CD4-positive, CD25-positive, alpha-beta regulatory T cell (primary cell): ENCODE results near the gene EIF4G2. TPM values are rescaled to one million over a fixed set of nuclear protein-coding genes. Genes with fewer than 3 reads are reported as not detected.

ENCODE experiments used
- ATAC-seq, 2 donors: fragments of 150-1000 bp; cut with Tn5 transposase; one replicate each; pipeline ENCODE4 v1.10.0; 2021; ENCODE audit warnings: low read depth in 2 of 2, moderate number of reproducible peaks in 2 of 2, moderate library complexity in 1 of 2
- DNase-seq, 3 donors: peaks; one replicate each; pipeline versions ENCODE4 v3.0.0 to v3.0.0-alpha.2; 2012 to 2022; ENCODE audit warnings: mixed read lengths in 1 of 3
- H3K27ac ChIP-seq: one replicate; pipeline ENCODE4 v1.7.0; 2013; ENCODE audit warnings: mild to moderate bottlenecking, low read length; ENCODE audit not compliant: insufficient read depth, poor library complexity, severe bottlenecking
- H3K27me3 ChIP-seq: one replicate; pipeline ENCODE4 v1.7.0; 2013; ENCODE audit warnings: low read length; ENCODE audit not compliant: control insufficient read depth, insufficient read depth
- H3K36me3 ChIP-seq: one replicate; pipeline ENCODE4 v1.7.0; 2013; ENCODE audit warnings: mild to moderate bottlenecking, low read length, moderate library complexity; ENCODE audit not compliant: control insufficient read depth, insufficient read depth
- H3K4me1 ChIP-seq: 2 replicates; pipeline ENCODE4 v1.7.0; 2013; ENCODE audit warnings: mild to moderate bottlenecking, low read length; ENCODE audit not compliant: insufficient read depth, control insufficient read depth, poor library complexity, severe bottlenecking
- H3K4me3 ChIP-seq: one replicate; pipeline ENCODE4 v1.7.0; 2013; ENCODE audit warnings: low read depth, mild to moderate bottlenecking, low read length, moderate library complexity
- H3K9me3 ChIP-seq, 2 experiments: 1 replicate in 1 of 2; 2 replicates in 1 of 2; pipeline ENCODE4 v1.7.0; 2013; ENCODE audit warnings: low read length in 2 of 2, mild to moderate bottlenecking in 1 of 2, moderate library complexity in 1 of 2; ENCODE audit not compliant: control insufficient read depth in 2 of 2
- H3K27ac Mint-ChIP-seq, 3 donors: one replicate each; pipeline ENCODE4 v1.8.0; 2020 to 2022; ENCODE audit warnings: mild to moderate bottlenecking in 3 of 3, mixed read lengths in 3 of 3, moderate library complexity in 2 of 3
- H3K27me3 Mint-ChIP-seq: one replicate; pipeline ENCODE4 v1.8.0; 2022; ENCODE audit warnings: mild to moderate bottlenecking, mixed read lengths
- H3K36me3 Mint-ChIP-seq: one replicate; pipeline ENCODE4 v1.8.0; 2020; ENCODE audit warnings: mixed read lengths
- H3K4me1 Mint-ChIP-seq, 4 donors: one replicate each; pipeline ENCODE4 v1.8.0; 2020 to 2022; ENCODE audit warnings: mixed read lengths in 4 of 4, mild to moderate bottlenecking in 1 of 4
- H3K4me3 Mint-ChIP-seq, 4 donors: one replicate each; pipeline ENCODE4 v1.8.0; 2020 to 2022; ENCODE audit warnings: mild to moderate bottlenecking in 4 of 4, mixed read lengths in 4 of 4, moderate library complexity in 3 of 4
- H3K9me3 Mint-ChIP-seq, 7 donors: one replicate each; pipeline ENCODE4 v1.8.0; 2020 to 2022; ENCODE audit warnings: mixed read lengths in 7 of 7, mild to moderate bottlenecking in 3 of 7, moderate library complexity in 2 of 7
- polyA plus RNA-seq, 4 donors: library from polyadenylated mRNA; unstranded; fragments of 300-500 nt; fragmentation: Illumina TruSeq; gene quantifications; one replicate each; pipeline ENCODE4 v1.2.3, GENCODE V29; 2021
- total RNA-seq: library from RNA; stranded (reverse); gene quantifications from one replicate; pipeline ENCODE4 v1.2.3, GENCODE V29; 2022

The EIF4G2 gene
- total and polyA plus RNA-seq, 5 donors from 2014 or later: 367 to 839 (median 418) TPM

GRCh38 chr11:10807493-10808234, 1.1 kb downstream of the EIF4G2 start:
- Mint-ChIP-seq H3K27ac (peak overlapping the region; percentile 98 to 99 (median 99)), H3K9me3 (no peaks in the 10 kb centered on the region), H3K4me1 (peaks cover 30 to 61% (median 47%) of the 10 kb centered on the region in 4 donors), H3K36me3 (peaks cover 36% of the 10 kb centered on the region), H3K27me3 (peaks cover 7% of the 10 kb centered on the region), H3K4me3 (peak overlapping the region; percentile 97 to 99 (median 98))
- H3K27me3 ChIP-seq: no peaks in the 10 kb centered on the region
- peaks cover 37% of the 10 kb centered on the region for H3K36me3 ChIP-seq
- peaks cover 54% of the 10 kb centered on the region for H3K4me1 ChIP-seq
- peak overlapping the region; percentile 95 for H3K27ac ChIP-seq
- peak; percentile 40 to 57 (median 41) for DNase-seq
- no peak for ATAC-seq
- peak overlapping the region; percentile 98 for H3K4me3 ChIP-seq
- no peaks in the 10 kb centered on the region for H3K9me3 ChIP-seq

- Mint-ChIP-seq H3K4me1 (peaks cover 36 to 73% (median 58%) of the 10 kb centered on the region in 4 donors), H3K27me3 (peaks cover 7% of the 10 kb centered on the region), H3K36me3 (peaks cover 47% of the 10 kb centered on the region), H3K4me3 (peak overlapping the region; percentile 97 to 99 (median 98)), H3K27ac (peak overlapping the region; percentile 98 to 99 (median 99)), H3K9me3 (no peaks in the 10 kb centered on the region)
- H3K4me3 ChIP-seq: peak overlapping the region; percentile 98
- no peak for ATAC-seq
- DNase-seq: no peak
- H3K27ac ChIP-seq: peak overlapping the region; percentile 95
- H3K36me3 ChIP-seq: peaks cover 52% of the 10 kb centered on the region
- peaks cover 69% of the 10 kb centered on the region for H3K4me1 ChIP-seq
- H3K9me3 ChIP-seq: no peaks in the 10 kb centered on the region
- no peaks in the 10 kb centered on the region for H3K27me3 ChIP-seq
Observed at GRCh38 chr11:10806206-10806605, 2.5 kb downstream of the EIF4G2 start.

- H3K4me3 ChIP-seq: peak overlapping the region; percentile 98
- H3K9me3 ChIP-seq: no peaks in the 10 kb centered on the region
- H3K4me1 ChIP-seq: peaks cover 74% of the 10 kb centered on the region
- no peak for DNase-seq
- Mint-ChIP-seq H3K27ac (peak overlapping the region; percentile 73 to 99 (median 98)), H3K27me3 (peaks cover 7% of the 10 kb centered on the region), H3K4me3 (peak overlapping the region; percentile 79 to 99 (median 98)), H3K4me1 (peaks cover 39 to 77% (median 62%) of the 10 kb centered on the region in 4 donors), H3K36me3 (peaks cover 52% of the 10 kb centered on the region), H3K9me3 (no peaks in the 10 kb centered on the region)
- H3K36me3 ChIP-seq: peaks cover 56% of the 10 kb centered on the region
- no peaks in the 10 kb centered on the region for H3K27me3 ChIP-seq
- ATAC-seq: no peak
- peak overlapping the region; percentile 95 for H3K27ac ChIP-seq
Observed at GRCh38 chr11:10805741-10806140, 3.0 kb downstream of the EIF4G2 start.

- Histone ChIP-seq H3K4me3 (no peak overlapping the region), H3K4me1 (peaks cover 75% of the 10 kb centered on the region), H3K27me3 (no peaks in the 10 kb centered on the region), H3K27ac (peak overlapping the region; percentile 25), H3K9me3 (no peaks in the 10 kb centered on the region), H3K36me3 (peaks cover 77% of the 10 kb centered on the region)
- DNase-seq (no peak), ATAC-seq (no peak)
- H3K9me3 Mint-ChIP-seq: no peaks in the 10 kb centered on the region
- H3K4me3 Mint-ChIP-seq: peak overlapping the region in 2 of 4 donors; percentile 7 to 74
- H3K36me3 Mint-ChIP-seq: peaks cover 69% of the 10 kb centered on the region
- peaks cover 50 to 85% (median 72%) of the 10 kb centered on the region in 4 donors for H3K4me1 Mint-ChIP-seq
- peak overlapping the region in 2 of 3 donors; percentile 23 to 44 for H3K27ac Mint-ChIP-seq
- peaks cover 4% of the 10 kb centered on the region for H3K27me3 Mint-ChIP-seq
Observed at GRCh38 chr11:10803676-10804075, 5.0 kb downstream of the EIF4G2 start.

- Histone ChIP-seq H3K4me1 (peaks cover 66% of the 10 kb centered on the region), H3K27ac (no peak overlapping the region), H3K36me3 (peaks cover 93% of the 10 kb centered on the region), H3K27me3 (no peaks in the 10 kb centered on the region), H3K9me3 (no peaks in the 10 kb centered on the region), H3K4me3 (peak overlapping the region; percentile 22)
- peak in 1 of 2 donors; percentile 23 for ATAC-seq
- Mint-ChIP-seq H3K27ac (peak overlapping the region in 2 of 3 donors; percentile 66 to 74), H3K4me3 (peak overlapping the region in 3 of 4 donors; percentile 9 to 25 (median 22)), H3K4me1 (peaks cover 36 to 87% (median 70%) of the 10 kb centered on the region in 4 donors), H3K9me3 (no peaks in the 10 kb centered on the region), H3K27me3 (no peaks in the 10 kb centered on the region), H3K36me3 (peaks cover 65% of the 10 kb centered on the region)
- DNase-seq: peak in 1 of 3 donors; percentile 38
Observed at GRCh38 chr11:10800292-10800691, 8.4 kb downstream of the EIF4G2 start.

GRCh38 chr11:10798330-10798928, 10.3 kb downstream of the EIF4G2 start:
- Mint-ChIP-seq H3K36me3 (peaks cover 49% of the 10 kb centered on the region), H3K4me3 (peak overlapping the region; percentile 23 to 62 (median 44)), H3K27me3 (no peaks in the 10 kb centered on the region), H3K27ac (peak overlapping the region; percentile 56 to 66 (median 60)), H3K9me3 (no peaks in the 10 kb centered on the region), H3K4me1 (peaks cover 27 to 81% (median 66%) of the 10 kb centered on the region in 4 donors)
- ATAC-seq (peak in 1 of 2 donors; percentile 18), DNase-seq (peak in 1 of 3 donors; percentile 34)
- Histone ChIP-seq H3K4me1 (peaks cover 54% of the 10 kb centered on the region), H3K4me3 (peak overlapping the region; percentile 13), H3K36me3 (peaks cover 74% of the 10 kb centered on the region), H3K27ac (peak overlapping the region; percentile 25), H3K27me3 (no peaks in the 10 kb centered on the region), H3K9me3 (no peaks in the 10 kb centered on the region)

- H3K9me3 Mint-ChIP-seq: no peaks in the 10 kb centered on the region
- H3K4me1 Mint-ChIP-seq: peaks cover 30 to 84% (median 70%) of the 10 kb centered on the region in 4 donors
- peak overlapping the region in 1 of 3 donors; percentile 46 for H3K27ac Mint-ChIP-seq
- Histone ChIP-seq H3K27me3 (no peaks in the 10 kb centered on the region), H3K27ac (no peak overlapping the region), H3K9me3 (no peaks in the 10 kb centered on the region), H3K4me1 (peaks cover 59% of the 10 kb centered on the region), H3K36me3 (peaks cover 65% of the 10 kb centered on the region), H3K4me3 (no peak overlapping the region)
- peaks cover 4% of the 10 kb centered on the region for H3K27me3 Mint-ChIP-seq
- H3K4me3 Mint-ChIP-seq: peak overlapping the region in 2 of 4 donors; percentile 9 to 28
- no peak for ATAC-seq
- no peak for DNase-seq
- peaks cover 47% of the 10 kb centered on the region for H3K36me3 Mint-ChIP-seq
Observed at GRCh38 chr11:10797531-10797930, 11.2 kb downstream of the EIF4G2 start.
